Measurements from ENCODE around the gene SLC25A10. TPM values are rescaled to one million over a fixed set of nuclear protein-coding genes. Genes with fewer than 3 reads are reported as not detected.

Gene SLC25A10
- polyA plus RNA-seq, 4 donors, result 12.5 to 23.3 (median 13.4) TPM

- no peak for DNase-seq (ENCODE audit: low read depth in 4 of 4, low spot score in 3 of 4)
Measured at GRCh38 chr17:81685108-81685507, 27.0 kb upstream of the SLC25A10 start.

GRCh38 chr17:81686614-81687013 lies 25.5 kb upstream of the SLC25A10 start:
- DNase-seq (ENCODE audit: low read depth in 4 of 4, low spot score in 3 of 4), result no peak

GRCh38 chr17:81687770-81688541 lies 24.1 kb upstream of the SLC25A10 start:
- no peak for DNase-seq (ENCODE audit: low read depth in 4 of 4, low spot score in 3 of 4)

- DNase-seq (ENCODE audit: low read depth in 4 of 4, low spot score in 3 of 4), result no peak
Measured at GRCh38 chr17:81688616-81689015, 23.5 kb upstream of the SLC25A10 start.

GRCh38 chr17:81690066-81690465 lies 22.0 kb upstream of the SLC25A10 start:
- DNase-seq (ENCODE audit: low read depth in 4 of 4, low spot score in 3 of 4), result no peak

- no peak for DNase-seq (ENCODE audit: low read depth in 4 of 4, low spot score in 3 of 4)
Measured at GRCh38 chr17:81690549-81690948, 21.5 kb upstream of the SLC25A10 start.

GRCh38 chr17:81691196-81691595 lies 20.9 kb upstream of the SLC25A10 start:
- DNase-seq (ENCODE audit: low read depth in 4 of 4, low spot score in 3 of 4), result no peak

GRCh38 chr17:81691608-81692007 lies 20.5 kb upstream of the SLC25A10 start:
- no peak for DNase-seq (ENCODE audit: low read depth in 4 of 4, low spot score in 3 of 4)

- no peak for DNase-seq (ENCODE audit: low read depth in 4 of 4, low spot score in 3 of 4)
Measured at GRCh38 chr17:81693509-81694210, 18.4 kb upstream of the SLC25A10 start.

- DNase-seq (ENCODE audit: low read depth in 4 of 4, low spot score in 3 of 4), result no peak
Measured at GRCh38 chr17:81694810-81695209, 17.3 kb upstream of the SLC25A10 start.

GRCh38 chr17:81695211-81695610 lies 16.9 kb upstream of the SLC25A10 start:
- DNase-seq (ENCODE audit: low read depth in 4 of 4, low spot score in 3 of 4), result no peak

GRCh38 chr17:81695801-81696200 lies 16.3 kb upstream of the SLC25A10 start:
- no peak for DNase-seq (ENCODE audit: low read depth in 4 of 4, low spot score in 3 of 4)

GRCh38 chr17:81696218-81696941 lies 15.7 kb upstream of the SLC25A10 start:
- DNase-seq (ENCODE audit: low read depth in 4 of 4, low spot score in 3 of 4), result no peak

GRCh38 chr17:81697261-81698044 lies 14.6 kb upstream of the SLC25A10 start:
- no peak for DNase-seq (ENCODE audit: low read depth in 4 of 4, low spot score in 3 of 4)

- DNase-seq (ENCODE audit: low read depth in 4 of 4, low spot score in 3 of 4), result no peak
Measured at GRCh38 chr17:81700353-81701287, 11.5 kb upstream of the SLC25A10 start.

GRCh38 chr17:81701288-81702071 lies 10.6 kb upstream of the SLC25A10 start:
- no peak for DNase-seq (ENCODE audit: low read depth in 4 of 4, low spot score in 3 of 4)

GRCh38 chr17:81702934-81703746 lies 8.9 kb upstream of the SLC25A10 start, which contains the start of gene MRPL12:
Gene MRPL12 (plus strand): TSS chr17:81703367. CDS start chr17:81703502, 135 bp downstream.
- peak; percentile 84 to 91 (median 86) for DNase-seq (ENCODE audit: low read depth in 4 of 4, low spot score in 3 of 4)

All from right renal pelvis (tissue), 4 donors.